T follicular helper cell (primary cell): ENCODE measurements around the gene RASAL1.

ENCODE experiments used
- DNase-seq: peaks from one replicate; pipeline ENCODE4 v3.0.0-alpha.2; 2020; ENCODE audit warnings: low read depth

RASAL1 gene

DNA sequence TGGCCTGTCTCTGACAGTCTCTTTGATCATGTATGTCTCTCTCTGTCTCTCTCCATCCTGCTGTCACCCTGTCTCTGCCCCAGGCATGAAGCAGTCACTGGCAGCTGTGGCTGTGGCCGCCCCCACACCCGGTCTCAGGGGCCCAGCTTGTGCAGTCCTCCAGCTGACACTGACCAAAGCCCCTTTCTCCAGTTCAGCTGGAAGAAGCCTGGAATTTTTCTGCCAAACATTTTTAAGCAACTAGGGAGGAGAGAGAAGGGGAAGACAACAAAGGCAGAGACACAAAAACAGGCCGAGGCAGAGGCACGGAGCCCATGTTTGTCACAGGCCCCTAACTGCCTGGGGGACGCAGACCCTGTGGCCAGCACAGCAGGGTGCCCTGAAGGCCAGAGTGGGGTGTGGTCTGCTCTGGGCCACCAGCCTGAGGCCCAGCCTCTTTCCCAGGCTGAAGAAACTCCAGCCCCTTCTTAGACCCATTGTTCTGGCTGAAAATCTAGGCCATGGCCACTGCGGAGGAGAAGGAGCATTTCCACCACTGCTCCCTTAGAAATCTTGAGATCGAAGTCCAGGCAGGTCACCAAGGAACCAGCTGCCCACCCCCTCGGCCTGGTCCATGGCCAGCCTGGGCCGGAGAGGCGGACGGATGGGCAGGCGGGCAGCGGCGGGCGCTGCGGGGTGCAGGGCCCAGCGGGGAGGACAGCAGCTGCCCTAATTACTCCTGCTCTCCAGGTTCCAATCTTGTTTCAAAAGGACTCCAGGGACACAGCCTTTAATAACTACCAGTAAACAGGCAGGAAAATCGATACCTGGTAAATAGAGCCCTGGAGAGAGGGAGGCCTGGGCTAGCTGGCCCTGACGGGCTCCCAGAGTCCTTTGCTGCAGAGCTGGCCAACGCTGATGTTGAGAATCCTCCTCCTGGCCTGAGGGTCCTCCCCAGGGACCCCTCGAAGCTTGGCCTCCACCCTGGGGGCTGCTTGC is 64.1 kb downstream of the RASAL1 start:
- DNase-seq: no peak

DNA sequence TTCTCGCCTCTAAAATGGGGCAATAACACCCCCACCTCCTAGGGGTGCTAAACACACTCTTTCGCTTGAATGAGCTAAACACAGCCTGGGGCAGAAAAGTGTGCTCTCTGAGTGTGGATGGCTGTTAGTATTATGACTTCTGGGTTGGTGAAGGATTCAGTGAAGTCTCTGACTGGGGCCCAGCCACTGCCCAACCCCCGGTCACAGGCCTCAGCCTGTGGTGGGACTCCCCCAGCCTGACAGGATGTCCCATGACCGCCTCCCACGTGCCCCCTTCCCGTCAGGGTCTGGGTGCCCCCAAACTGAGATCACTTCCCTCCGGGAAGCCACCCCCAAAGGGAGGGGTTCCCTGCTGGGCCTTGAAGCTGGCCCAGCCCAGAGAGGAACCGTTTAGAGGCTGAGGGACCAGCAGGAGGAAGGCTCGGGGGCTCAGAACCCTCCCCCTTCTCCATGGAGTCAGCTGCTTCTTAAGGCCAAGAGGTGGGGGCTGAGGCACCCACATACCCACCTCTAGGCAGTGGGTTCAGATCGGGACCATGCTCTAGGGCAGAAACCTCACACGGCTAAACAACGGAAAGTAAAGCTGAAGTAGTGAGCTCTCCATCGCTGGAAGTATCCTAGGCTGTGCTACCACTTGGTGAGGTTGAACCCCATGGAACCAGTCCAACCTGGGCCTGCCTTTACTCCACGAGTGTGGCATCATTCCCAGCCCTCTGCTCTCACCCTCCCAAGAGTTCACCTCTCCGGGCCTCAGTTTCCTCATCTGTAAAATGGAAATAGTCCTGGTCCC is 65.2 kb downstream of the RASAL1 start:
- DNase-seq: no peak

DNA sequence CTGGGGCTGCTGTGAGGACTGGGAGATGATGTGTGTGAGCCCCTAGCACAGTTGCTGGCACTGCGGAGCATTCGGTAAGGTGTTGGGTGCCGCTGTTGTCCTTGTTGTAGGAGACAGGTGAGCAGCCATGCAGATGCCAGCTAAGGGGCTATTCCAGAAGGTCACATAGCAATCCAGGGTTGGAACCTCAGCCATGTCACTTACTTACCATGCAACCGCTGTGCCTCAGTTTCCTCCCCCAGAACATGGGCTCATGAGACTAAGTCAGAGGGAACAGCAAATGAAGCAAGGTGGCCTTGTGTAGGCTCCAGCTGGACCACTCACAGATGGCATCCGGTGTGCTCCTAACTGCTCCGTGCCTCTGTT is 65.8 kb downstream of the RASAL1 start:
- DNase-seq: no peak

DNA sequence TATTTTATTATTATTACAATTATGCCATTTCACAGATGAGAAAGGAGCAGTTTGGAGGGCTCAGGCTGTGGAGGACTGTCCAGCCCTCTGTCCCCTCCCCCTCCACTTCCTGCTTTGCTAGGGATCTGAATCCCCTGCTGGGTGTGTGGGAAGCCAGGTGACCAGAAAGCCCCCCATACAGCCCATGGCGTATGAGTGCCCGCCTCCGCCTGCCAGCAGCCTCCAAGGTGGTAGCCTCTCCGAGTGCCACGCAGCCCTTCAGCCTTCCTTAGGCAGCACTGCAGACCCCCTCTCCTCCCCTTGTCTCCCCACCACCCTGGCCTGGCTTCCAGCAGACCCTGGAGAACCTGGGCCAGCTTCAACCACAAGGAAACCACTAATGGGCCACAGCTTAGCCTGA is 66.4 kb downstream of the RASAL1 start:
- no peak for DNase-seq

DNA sequence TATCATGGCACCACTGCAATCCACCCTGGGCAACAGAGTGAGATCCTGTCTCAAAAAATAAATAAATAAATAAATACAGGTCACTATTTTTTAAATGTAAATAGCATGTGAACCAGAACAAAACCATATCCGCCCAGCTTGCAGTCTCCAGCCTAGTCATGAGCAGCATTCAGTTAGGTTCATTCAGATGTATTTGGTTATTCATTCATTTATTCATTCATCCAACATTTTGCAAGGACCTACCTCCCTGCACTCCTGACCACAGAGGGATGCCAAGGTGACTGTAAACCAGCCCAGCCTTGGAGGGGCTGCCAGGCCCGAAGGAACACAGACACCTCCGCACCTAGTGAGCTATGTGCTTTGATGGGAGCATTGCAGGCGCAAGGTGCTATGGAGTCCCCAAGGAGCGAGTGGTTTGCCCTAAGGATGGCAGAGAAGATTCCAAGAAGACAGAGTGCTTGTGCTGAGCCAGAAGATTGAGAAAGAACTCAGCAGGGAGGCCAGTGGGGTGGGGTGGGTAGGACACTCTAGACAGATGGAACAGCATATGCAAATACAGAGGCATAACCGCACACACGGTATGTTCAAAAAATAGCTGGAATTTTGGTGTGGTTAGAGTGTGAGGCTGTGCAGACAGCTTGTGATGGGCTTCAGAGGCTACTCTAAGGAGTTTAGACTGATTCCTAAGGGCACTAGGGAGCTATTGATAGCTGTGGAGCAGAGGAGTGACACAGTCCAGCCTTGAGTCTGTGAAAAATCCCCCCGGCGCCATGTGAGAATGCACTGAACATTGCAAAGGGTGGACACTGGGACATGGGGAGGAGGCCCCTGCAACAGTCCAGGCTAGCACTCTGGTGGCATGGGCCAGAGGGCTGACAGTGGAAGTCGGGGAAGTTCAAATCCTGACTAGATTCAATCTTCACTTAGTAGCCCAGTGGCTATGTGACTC is 67.3 kb downstream of the RASAL1 start:
- DNase-seq: no peak

DNA sequence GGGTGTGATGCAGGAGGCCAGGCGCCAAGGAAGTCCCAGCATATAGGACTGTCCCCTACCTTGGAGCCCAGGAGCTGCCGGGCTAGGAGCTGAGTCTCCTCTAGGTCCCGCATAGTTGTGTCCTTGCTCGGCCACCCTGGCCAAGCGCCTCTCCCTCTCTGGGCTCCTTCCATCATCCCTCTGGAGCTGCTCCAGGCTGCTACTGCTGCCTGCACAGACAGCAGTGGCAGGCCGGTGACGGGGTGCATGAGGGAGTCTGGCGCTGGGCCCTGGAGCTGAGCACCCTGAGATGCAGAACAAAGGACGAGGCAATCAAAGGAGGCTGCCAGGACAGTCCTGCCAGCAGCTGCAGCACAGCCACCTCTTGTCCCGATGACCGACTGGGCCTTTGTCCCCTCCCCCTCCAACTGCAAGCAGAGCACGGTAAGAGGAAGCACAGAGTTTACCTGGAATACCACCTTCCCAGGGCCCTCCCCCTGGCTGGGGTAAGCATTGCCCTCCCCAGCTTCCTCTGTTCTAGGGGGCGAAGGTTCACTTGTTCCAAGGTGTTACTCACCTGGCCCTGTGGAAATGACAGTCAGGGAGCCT is 68.7 kb downstream of the RASAL1 start:
- DNase-seq: no peak

DNA sequence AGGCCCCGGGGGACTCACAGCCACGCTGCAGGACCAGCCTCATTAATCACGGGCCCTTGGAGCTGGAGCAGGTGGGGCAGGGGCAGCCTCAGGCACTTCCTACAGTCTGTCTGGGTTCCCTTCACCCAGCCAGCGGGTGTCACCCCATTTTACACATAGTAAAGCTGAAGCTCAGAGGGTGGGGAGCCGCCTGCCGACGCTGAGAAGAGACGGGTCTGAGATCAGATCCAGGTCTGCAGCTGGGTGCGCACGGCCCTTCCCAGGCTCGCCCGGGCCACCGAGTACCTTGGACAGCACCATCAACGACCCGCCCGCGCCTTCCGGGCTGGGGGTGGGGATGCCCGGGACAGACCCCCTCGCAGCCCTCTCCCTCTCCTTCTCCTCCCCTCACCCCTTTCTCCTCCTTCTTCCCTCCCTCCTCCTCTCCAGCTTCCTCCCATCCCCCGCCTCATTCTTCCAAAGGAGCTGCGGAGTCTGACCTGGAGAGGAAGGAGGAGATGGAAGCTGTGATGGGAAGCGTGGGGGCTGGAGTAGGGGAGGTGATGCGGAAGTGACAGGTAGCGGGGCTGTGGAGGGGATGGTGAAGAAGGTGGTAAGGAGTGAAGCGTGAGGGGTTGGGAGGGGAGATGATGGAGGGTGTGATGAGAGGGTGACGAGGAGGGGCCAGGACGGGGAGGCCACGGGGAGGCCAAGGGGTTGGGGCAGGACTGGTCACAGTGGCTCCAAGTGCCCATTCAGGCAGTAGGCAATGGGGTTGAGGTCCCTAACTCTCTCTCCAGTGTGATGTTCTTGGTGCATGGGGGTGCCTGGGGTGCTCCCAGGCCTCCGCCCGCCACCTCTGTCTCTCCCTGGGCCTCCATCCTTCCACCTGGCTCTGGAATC is 70.2 kb downstream of the RASAL1 start:
- DNase-seq: no peak

DNA sequence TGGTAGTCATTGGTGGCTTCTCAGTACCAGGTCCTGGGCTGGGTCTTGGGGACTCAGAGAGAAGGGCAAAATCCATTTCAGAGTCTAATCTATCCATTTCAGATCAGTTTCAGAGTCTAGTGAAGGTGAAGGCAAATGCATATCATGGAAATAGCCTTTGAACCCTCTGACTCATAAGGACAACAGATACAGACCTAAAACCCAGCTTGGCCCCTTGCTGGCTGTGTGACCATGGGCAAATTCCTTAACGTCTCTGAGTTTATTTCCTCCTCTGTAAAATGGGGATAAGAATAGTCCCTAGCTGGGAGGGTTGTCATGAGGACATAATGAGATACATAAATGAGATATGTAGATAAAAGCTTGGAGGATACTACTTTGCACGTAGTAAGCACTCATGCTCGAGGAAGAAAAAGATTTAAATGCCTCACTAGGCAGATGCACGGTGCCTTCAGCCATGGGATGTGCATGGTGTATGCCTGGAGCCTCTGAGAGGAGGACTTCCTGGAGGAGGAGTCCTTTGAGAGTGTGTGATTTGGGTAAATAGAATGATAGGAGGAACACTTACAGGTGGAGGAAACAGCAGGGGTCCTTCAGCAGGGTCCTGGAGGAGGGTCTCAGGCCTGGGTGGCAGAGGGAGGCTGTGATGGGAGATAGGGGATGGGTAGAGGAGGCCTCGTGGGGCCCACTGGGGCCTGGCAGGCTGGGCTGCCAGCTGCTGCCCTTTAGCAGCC is 71.0 kb downstream of the RASAL1 start:
- DNase-seq: no peak

DNA sequence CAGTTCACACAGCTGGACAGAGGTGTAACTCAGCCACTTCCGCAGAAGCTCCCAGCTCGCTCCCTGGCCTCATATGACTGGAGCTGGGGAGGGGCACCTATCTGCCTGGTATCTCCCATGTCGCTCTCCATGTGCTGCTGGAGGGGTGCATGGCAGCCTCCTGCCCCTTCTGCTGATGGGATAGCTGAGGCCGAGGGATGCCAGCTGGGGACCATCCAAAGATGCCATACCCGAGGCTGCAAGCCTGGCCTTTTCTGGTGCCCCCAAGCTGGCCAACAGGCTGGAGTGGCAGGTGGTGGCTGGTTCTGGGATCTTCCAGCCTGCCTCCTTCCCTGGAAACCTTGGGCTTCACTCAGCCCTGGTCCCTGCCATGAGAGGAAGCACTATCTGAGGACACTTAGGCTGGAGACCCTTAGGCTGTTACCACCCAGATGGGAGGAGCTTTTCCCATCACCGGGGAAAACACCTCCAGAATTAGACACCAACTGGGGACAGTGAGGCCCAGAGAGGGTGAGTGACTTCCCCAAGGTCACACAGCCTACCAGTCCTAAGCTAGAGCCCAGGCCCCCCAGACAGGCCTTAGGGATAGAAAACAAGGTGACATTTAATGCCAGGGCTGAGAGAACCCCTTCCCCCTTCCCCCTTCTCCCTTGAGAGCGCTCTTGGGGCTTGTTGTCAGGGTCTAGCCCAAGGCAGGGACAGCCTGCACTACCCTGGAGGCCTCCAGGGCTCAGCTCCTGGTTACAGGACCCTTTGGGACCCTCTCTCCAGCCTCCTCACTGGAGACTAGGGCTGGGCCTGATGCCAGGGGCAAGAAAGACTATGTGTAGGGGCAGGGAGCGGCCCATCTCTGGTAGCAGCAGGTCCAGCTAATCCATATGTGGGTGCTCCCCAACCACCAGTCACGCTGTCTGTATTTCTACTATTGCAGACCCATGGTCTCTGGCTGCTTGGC is 71.9 kb downstream of the RASAL1 start:
- DNase-seq: no peak

DNA sequence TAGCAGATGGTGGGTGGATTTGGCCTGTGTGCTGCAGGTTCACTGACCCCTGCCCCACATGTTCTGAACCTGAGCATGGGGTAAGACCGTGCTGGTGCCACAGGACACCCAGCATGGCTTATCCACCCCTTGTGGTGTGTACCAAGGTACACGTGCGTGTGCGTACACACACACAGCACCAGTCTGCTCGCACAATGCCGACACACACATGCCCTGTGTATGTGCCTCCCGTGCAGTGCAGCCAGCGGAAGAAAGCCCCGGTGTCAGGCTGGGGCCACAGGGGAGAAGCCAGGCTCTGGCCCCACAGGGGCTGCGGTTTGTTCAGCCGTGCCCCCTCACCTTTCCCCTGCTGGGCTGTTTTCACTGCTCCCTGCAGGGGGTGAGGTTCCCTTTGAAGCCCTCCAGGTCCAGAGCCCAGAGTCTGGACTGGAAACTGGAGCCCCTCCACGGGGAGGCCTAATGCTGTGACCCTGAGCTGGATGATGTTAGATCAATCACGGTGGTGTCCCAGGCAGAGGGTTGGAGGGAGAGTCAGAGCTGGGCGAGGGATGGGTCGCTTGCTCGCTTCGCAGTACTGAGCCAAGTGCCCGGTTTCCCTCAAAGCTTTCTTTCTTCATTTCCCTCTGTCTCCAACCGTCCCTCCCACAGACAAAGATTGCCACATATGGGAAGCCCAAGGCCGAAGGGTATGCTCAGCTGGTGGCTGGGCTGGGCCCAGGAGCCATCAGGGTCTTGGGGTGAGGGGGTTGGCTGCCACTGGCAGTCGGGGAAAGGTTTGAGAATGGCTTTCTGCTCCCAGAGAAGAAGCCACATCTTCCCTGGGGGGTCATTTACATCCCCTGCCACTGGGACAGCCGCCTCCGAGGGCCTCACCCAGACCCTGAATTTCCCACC is 72.8 kb downstream of the RASAL1 start:
- DNase-seq: no peak

DNA sequence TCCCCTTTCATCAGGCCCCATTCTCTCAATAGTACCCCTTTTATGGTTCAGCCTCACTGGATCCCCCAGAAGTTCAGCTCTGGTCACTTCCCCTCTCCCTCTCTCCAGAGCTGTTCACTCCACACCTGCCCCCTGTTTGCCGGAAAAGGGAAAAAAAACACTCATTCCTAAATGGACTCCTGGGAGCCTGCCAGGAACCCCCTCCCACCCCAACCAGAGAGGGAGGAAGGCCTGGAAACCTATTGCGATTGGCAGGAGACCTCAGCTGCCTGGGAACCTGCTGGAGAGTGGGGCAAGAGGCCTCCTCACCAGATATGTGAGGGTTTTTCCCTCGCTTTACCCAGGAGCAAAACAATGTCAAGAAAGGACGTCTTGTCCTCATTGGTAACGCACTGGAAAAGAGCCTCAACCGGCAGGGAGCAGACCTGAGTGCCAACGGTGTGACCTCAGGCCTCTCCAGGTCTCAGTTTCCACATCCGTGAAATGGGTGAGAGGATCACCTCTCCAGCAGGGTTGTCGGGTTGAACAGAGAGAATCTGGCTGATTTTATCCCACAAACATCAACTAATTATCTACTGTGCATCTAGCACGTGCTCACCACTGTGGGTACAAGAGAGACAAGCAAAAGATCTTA is 74.4 kb downstream of the RASAL1 start:
- DNase-seq: no peak

DNA sequence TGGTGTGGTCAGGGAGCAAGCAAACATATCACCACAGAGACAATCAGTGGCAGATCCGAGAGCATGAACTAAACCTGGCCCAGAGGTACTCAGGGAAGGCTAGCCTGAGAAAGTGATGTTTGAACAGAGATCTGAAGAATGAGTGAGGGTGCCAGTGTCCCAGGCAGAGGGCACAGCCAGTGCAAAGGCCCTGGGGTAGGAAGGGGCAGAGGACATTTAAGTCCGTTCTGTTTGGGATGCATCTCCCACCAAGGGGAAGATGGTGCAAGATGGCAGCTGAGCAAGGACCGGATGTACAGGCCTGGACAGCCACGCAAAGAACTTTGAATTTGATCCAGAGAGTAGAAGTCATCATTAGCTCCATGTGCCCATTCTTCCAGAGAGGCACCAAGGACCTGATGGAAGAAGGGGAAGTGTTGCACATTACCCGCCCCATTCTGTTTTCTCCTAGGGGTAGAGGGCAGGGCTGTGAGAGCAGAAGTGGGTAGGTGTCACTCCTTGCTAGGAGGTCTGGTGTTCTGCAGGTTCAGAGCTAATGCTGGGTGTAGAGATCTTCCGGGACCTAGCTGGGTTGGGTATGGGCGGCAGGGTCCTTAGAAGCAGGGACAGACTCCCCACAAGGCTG is 75.1 kb downstream of the RASAL1 start:
- no peak for DNase-seq

DNA sequence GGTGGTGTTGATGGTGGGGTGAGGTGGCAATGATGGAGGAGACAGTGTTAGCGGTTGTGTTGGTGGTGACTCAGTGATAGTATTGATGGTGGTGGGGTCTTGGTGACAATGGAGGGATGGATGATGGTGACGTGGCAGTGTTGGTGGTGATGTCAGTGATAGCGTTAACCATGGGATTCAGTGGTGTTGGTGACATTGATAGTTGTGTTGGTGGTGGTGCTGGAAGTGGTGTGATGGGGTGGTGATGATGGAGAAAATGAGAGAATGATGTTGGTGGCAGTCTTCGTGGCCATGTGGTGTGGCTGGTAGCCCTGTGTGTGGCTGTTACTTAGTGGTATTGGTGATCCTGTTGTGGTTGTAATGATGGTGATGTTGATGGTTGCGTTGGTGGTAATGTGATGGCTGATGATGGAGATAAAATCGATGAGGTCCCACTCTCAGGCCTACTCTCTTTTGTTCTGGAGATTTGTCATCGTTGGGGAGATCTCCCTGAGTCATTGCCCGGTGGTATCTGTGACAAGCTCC is 76.4 kb downstream of the RASAL1 start:
- DNase-seq: no peak

DNA sequence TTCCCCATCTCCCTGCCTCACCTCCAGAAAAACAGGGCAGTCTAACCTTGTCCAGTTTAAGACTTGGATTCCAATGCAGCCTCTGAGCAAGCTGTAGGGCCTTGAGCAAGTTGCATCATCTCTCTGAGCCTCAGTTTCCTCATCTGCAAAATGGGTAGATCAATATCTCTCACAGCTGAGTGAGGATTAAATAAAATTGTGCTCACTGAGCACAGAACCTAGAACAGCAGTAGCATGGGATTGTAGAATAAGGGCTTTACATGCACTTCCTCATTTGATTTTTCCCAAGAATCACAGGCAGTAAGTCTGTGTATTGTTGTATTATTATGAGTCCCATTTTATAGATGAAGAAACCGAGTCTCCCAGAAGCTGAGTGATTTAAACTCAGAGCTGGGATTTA is 77.0 kb downstream of the RASAL1 start:
- no peak for DNase-seq

DNA sequence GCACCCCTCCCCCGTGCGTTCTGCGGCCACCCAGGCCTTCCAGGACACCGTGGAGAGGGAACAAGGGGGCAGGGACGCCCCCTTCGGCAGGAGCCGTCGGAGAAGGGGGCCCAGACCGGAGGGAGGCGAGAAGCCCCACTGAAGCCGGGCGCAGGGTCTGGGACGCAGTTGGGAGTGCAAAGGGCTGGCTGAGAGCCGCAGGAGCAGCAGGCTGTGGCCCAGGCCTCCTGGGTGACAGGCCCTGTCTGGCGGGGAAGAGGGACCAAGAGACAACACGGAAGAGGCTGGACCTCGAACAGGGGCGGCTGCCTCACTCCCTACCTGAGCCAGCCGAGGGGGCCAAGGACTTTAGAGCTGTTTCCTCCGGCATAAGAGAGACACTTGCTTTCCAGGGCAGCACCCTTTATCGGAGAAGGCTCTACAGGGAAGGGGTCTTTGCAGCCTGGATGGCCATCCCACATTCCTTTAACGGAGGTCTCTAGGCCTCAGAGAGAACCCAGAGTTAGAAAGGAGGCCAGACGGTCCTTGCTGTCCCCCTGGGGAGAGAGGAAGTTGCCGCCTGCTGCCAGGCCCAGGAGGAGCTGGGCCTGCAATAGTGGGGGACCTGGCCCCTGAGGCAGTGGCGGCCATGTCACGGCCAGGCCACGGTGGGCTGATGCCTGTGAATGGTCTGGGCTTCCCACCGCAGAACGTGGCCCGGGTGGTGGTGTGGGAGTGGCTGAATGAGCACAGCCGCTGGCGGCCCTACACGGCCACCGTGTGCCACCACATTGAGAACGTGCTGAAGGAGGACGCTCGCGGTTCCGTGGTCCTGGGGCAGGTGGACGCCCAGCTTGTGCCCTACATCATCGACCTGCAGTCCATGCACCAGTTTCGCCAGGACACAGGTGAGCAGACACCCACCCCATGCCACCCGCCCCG is 77.7 kb downstream of the RASAL1 start:
- DNase-seq: no peak
